HepG2 (cell line): Measurements from ENCODE around the gene ADGRB3.

Source experiments
- USF2 ChIP-seq, 2 experiments: sonication (generic) in 1 of 2; formaldehyde crosslinking in 1 of 2; IDR thresholded peaks; 2 replicates each; pipeline versions ENCODE4 v1.5.1 to v1.6.1; 2011 to 2020; ENCODE audit warnings: borderline replicate concordance in 1 of 2, low read depth in 1 of 2, low read length in 1 of 2, mild to moderate bottlenecking in 1 of 2, missing genetic modification reagents in 1 of 2, moderate library complexity in 1 of 2
- ZFX ChIP-seq: sonication (generic); formaldehyde crosslinking; IDR thresholded peaks from 2 replicates; pipeline ENCODE4 v1.4.0; 2020; ENCODE audit warnings: mild to moderate bottlenecking, low read depth, missing genetic modification reagents, moderate library complexity

DNA sequence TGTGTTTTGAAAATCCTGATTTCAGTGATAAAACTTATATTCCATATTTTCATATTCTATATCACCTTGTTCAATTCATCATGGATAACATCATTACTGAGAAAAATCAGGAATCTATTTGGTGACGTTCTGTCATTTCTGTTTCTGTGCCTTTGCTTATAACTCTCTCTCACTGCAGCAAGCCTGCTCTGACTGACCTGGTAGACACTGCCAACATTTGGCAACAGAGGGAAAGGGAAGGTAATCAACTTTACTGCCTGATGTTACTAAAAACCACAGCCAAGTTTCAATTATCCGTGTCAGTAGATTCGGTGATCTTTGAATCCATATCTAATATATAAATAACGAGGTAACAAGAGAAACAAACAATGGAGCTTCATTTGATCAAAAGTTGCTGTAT, 659.8 kb downstream of the ADGRB3 start:
- TF ChIP-seq ZFX (no peak), USF2 (IDR thresholded peaks at IDR 0.05; ENCODE audit: low read depth, low read length) (no peak), USF2 (CRISPR knock-in tag; IDR thresholded peaks at IDR 0.05; ENCODE audit: borderline replicate concordance) (no peak)
